Measurements from ENCODE around the gene PRIMA1.

Gene PRIMA1

GRCh38 chr14:93741556-93742230 lies 46.6 kb downstream of the PRIMA1 start:
- Histone ChIP-seq H3K36me3 (ENCODE audit: control insufficient read depth in 1 of 2, insufficient read depth in 2 of 2, low read length in 2 of 2) (no peaks in the 10 kb centered on the region), H3K27me3 (ENCODE audit: low read depth, low read length) (no peaks in the 10 kb centered on the region), H3K9me3 (ENCODE audit: control insufficient read depth in 1 of 2, low read length in 2 of 2) (no peaks in the 10 kb centered on the region), H3K4me3 (ENCODE audit: low read depth in 1 of 2, low read length in 2 of 2) (no peak overlapping the region), H3K4me1 (ENCODE audit: control insufficient read depth in 1 of 2, insufficient read depth in 2 of 2, low read length in 2 of 2) (peaks cover 4 to 55% of the 10 kb centered on the region in 2 donors), H3K27ac (ENCODE audit: low read length) (no peak overlapping the region)

GRCh38 chr14:93737634-93738033 lies 50.7 kb downstream of the PRIMA1 start:
- Histone ChIP-seq H3K27ac (ENCODE audit: low read length) (no peak overlapping the region), H3K4me3 (ENCODE audit: low read depth in 1 of 2, low read length in 2 of 2) (no peak overlapping the region), H3K9me3 (ENCODE audit: control insufficient read depth in 1 of 2, low read length in 2 of 2) (no peaks in the 10 kb centered on the region), H3K27me3 (ENCODE audit: low read depth, low read length) (no peaks in the 10 kb centered on the region), H3K4me1 (ENCODE audit: control insufficient read depth in 1 of 2, insufficient read depth in 2 of 2, low read length in 2 of 2) (peaks cover 0 to 29% of the 10 kb centered on the region in 2 donors), H3K36me3 (ENCODE audit: control insufficient read depth in 1 of 2, insufficient read depth in 2 of 2, low read length in 2 of 2) (peaks cover 0 to 19% of the 10 kb centered on the region in 2 donors)

- Histone ChIP-seq H3K36me3 (ENCODE audit: control insufficient read depth in 1 of 2, insufficient read depth in 2 of 2, low read length in 2 of 2) (peaks cover 0 to 19% of the 10 kb centered on the region in 2 donors), H3K27ac (ENCODE audit: low read length) (no peak overlapping the region), H3K9me3 (ENCODE audit: control insufficient read depth in 1 of 2, low read length in 2 of 2) (no peaks in the 10 kb centered on the region), H3K4me3 (ENCODE audit: low read depth in 1 of 2, low read length in 2 of 2) (no peak overlapping the region), H3K4me1 (ENCODE audit: control insufficient read depth in 1 of 2, insufficient read depth in 2 of 2, low read length in 2 of 2) (peaks cover 0 to 20% of the 10 kb centered on the region in 2 donors), H3K27me3 (ENCODE audit: low read depth, low read length) (no peaks in the 10 kb centered on the region)
Measured at GRCh38 chr14:93736378-93737014, 51.8 kb downstream of the PRIMA1 start.

GRCh38 chr14:93735206-93735605 lies 53.1 kb downstream of the PRIMA1 start:
- peaks cover 0 to 19% of the 10 kb centered on the region in 2 donors for H3K36me3 ChIP-seq (ENCODE audit: control insufficient read depth in 1 of 2, insufficient read depth in 2 of 2, low read length in 2 of 2)
- peaks cover 0 to 14% of the 10 kb centered on the region in 2 donors for H3K4me1 ChIP-seq (ENCODE audit: control insufficient read depth in 1 of 2, insufficient read depth in 2 of 2, low read length in 2 of 2)
- no peaks in the 10 kb centered on the region for H3K9me3 ChIP-seq (ENCODE audit: control insufficient read depth in 1 of 2, low read length in 2 of 2)
- H3K27ac ChIP-seq (ENCODE audit: low read length), result no peak overlapping the region
- H3K27me3 ChIP-seq (ENCODE audit: low read depth, low read length), result no peaks in the 10 kb centered on the region
- no peak overlapping the region for H3K4me3 ChIP-seq (ENCODE audit: low read depth in 1 of 2, low read length in 2 of 2)

GRCh38 chr14:93734086-93734822 lies 54.0 kb downstream of the PRIMA1 start:
- H3K4me3 ChIP-seq (ENCODE audit: low read depth in 1 of 2, low read length in 2 of 2), result no peak overlapping the region
- no peaks in the 10 kb centered on the region for H3K27me3 ChIP-seq (ENCODE audit: low read depth, low read length)
- H3K36me3 ChIP-seq (ENCODE audit: control insufficient read depth in 1 of 2, insufficient read depth in 2 of 2, low read length in 2 of 2), result peaks cover 0 to 19% of the 10 kb centered on the region in 2 donors
- H3K9me3 ChIP-seq (ENCODE audit: control insufficient read depth in 1 of 2, low read length in 2 of 2), result no peaks in the 10 kb centered on the region
- H3K4me1 ChIP-seq (ENCODE audit: control insufficient read depth in 1 of 2, insufficient read depth in 2 of 2, low read length in 2 of 2), result peaks cover 0 to 14% of the 10 kb centered on the region in 2 donors
- H3K27ac ChIP-seq (ENCODE audit: low read length), result no peak overlapping the region

- no peak overlapping the region for H3K27ac ChIP-seq (ENCODE audit: low read length)
- H3K27me3 ChIP-seq (ENCODE audit: low read depth, low read length), result no peaks in the 10 kb centered on the region
- no peaks in the 10 kb centered on the region for H3K9me3 ChIP-seq (ENCODE audit: control insufficient read depth in 1 of 2, low read length in 2 of 2)
- H3K36me3 ChIP-seq (ENCODE audit: control insufficient read depth in 1 of 2, insufficient read depth in 2 of 2, low read length in 2 of 2), result peaks cover 0 to 25% of the 10 kb centered on the region in 2 donors
- no peak overlapping the region for H3K4me3 ChIP-seq (ENCODE audit: low read depth in 1 of 2, low read length in 2 of 2)
- H3K4me1 ChIP-seq (ENCODE audit: control insufficient read depth in 1 of 2, insufficient read depth in 2 of 2, low read length in 2 of 2), result peaks cover 0 to 14% of the 10 kb centered on the region in 2 donors
Measured at GRCh38 chr14:93733631-93734030, 54.7 kb downstream of the PRIMA1 start.

GRCh38 chr14:93733231-93733630 lies 55.1 kb downstream of the PRIMA1 start:
- H3K27me3 ChIP-seq (ENCODE audit: low read depth, low read length), result no peaks in the 10 kb centered on the region
- no peaks in the 10 kb centered on the region for H3K9me3 ChIP-seq (ENCODE audit: control insufficient read depth in 1 of 2, low read length in 2 of 2)
- H3K27ac ChIP-seq (ENCODE audit: low read length), result no peak overlapping the region
- peaks cover 0 to 26% of the 10 kb centered on the region in 2 donors for H3K36me3 ChIP-seq (ENCODE audit: control insufficient read depth in 1 of 2, insufficient read depth in 2 of 2, low read length in 2 of 2)
- peaks cover 0 to 14% of the 10 kb centered on the region in 2 donors for H3K4me1 ChIP-seq (ENCODE audit: control insufficient read depth in 1 of 2, insufficient read depth in 2 of 2, low read length in 2 of 2)
- no peak overlapping the region for H3K4me3 ChIP-seq (ENCODE audit: low read depth in 1 of 2, low read length in 2 of 2)

GRCh38 chr14:93732524-93732923 lies 55.8 kb downstream of the PRIMA1 start:
- Histone ChIP-seq H3K4me1 (ENCODE audit: control insufficient read depth in 1 of 2, insufficient read depth in 2 of 2, low read length in 2 of 2) (peaks cover 0 to 10% of the 10 kb centered on the region in 2 donors), H3K27ac (ENCODE audit: low read length) (no peak overlapping the region), H3K4me3 (ENCODE audit: low read depth in 1 of 2, low read length in 2 of 2) (no peak overlapping the region), H3K9me3 (ENCODE audit: control insufficient read depth in 1 of 2, low read length in 2 of 2) (no peaks in the 10 kb centered on the region), H3K27me3 (ENCODE audit: low read depth, low read length) (no peaks in the 10 kb centered on the region), H3K36me3 (ENCODE audit: control insufficient read depth in 1 of 2, insufficient read depth in 2 of 2, low read length in 2 of 2) (peaks cover 0 to 26% of the 10 kb centered on the region in 2 donors)

- no peak overlapping the region for H3K4me3 ChIP-seq (ENCODE audit: low read depth in 1 of 2, low read length in 2 of 2)
- no peaks in the 10 kb centered on the region for H3K27me3 ChIP-seq (ENCODE audit: low read depth, low read length)
- peaks cover 0 to 8% of the 10 kb centered on the region in 2 donors for H3K4me1 ChIP-seq (ENCODE audit: control insufficient read depth in 1 of 2, insufficient read depth in 2 of 2, low read length in 2 of 2)
- no peak overlapping the region for H3K27ac ChIP-seq (ENCODE audit: low read length)
- H3K9me3 ChIP-seq (ENCODE audit: control insufficient read depth in 1 of 2, low read length in 2 of 2), result no peaks in the 10 kb centered on the region
- H3K36me3 ChIP-seq (ENCODE audit: control insufficient read depth in 1 of 2, insufficient read depth in 2 of 2, low read length in 2 of 2), result peaks cover 0 to 26% of the 10 kb centered on the region in 2 donors
Measured at GRCh38 chr14:93731753-93732152, 56.5 kb downstream of the PRIMA1 start.

- Histone ChIP-seq H3K27me3 (ENCODE audit: low read depth, low read length) (no peaks in the 10 kb centered on the region), H3K36me3 (ENCODE audit: control insufficient read depth in 1 of 2, insufficient read depth in 2 of 2, low read length in 2 of 2) (peaks cover 0 to 15% of the 10 kb centered on the region in 2 donors), H3K9me3 (ENCODE audit: control insufficient read depth in 1 of 2, low read length in 2 of 2) (no peaks in the 10 kb centered on the region), H3K27ac (ENCODE audit: low read length) (no peak overlapping the region), H3K4me1 (ENCODE audit: control insufficient read depth in 1 of 2, insufficient read depth in 2 of 2, low read length in 2 of 2) (peaks cover 0 to 9% of the 10 kb centered on the region in 2 donors), H3K4me3 (ENCODE audit: low read depth in 1 of 2, low read length in 2 of 2) (no peak overlapping the region)
Measured at GRCh38 chr14:93729993-93730392, 58.3 kb downstream of the PRIMA1 start.

GRCh38 chr14:93728651-93729016 lies 59.7 kb downstream of the PRIMA1 start:
- no peaks in the 10 kb centered on the region for H3K9me3 ChIP-seq (ENCODE audit: control insufficient read depth in 1 of 2, low read length in 2 of 2)
- no peak overlapping the region for H3K27ac ChIP-seq (ENCODE audit: low read length)
- no peak overlapping the region for H3K4me3 ChIP-seq (ENCODE audit: low read depth in 1 of 2, low read length in 2 of 2)
- H3K36me3 ChIP-seq (ENCODE audit: control insufficient read depth in 1 of 2, insufficient read depth in 2 of 2, low read length in 2 of 2), result peaks cover 0 to 7% of the 10 kb centered on the region in 2 donors
- peaks cover 0 to 9% of the 10 kb centered on the region in 2 donors for H3K4me1 ChIP-seq (ENCODE audit: control insufficient read depth in 1 of 2, insufficient read depth in 2 of 2, low read length in 2 of 2)
- H3K27me3 ChIP-seq (ENCODE audit: low read depth, low read length), result no peaks in the 10 kb centered on the region
